Measurements from ENCODE around the gene CIROP. TPM values are rescaled to one million over a fixed set of nuclear protein-coding genes. Genes with fewer than 3 reads are reported as not detected.

CIROP gene, protein sequence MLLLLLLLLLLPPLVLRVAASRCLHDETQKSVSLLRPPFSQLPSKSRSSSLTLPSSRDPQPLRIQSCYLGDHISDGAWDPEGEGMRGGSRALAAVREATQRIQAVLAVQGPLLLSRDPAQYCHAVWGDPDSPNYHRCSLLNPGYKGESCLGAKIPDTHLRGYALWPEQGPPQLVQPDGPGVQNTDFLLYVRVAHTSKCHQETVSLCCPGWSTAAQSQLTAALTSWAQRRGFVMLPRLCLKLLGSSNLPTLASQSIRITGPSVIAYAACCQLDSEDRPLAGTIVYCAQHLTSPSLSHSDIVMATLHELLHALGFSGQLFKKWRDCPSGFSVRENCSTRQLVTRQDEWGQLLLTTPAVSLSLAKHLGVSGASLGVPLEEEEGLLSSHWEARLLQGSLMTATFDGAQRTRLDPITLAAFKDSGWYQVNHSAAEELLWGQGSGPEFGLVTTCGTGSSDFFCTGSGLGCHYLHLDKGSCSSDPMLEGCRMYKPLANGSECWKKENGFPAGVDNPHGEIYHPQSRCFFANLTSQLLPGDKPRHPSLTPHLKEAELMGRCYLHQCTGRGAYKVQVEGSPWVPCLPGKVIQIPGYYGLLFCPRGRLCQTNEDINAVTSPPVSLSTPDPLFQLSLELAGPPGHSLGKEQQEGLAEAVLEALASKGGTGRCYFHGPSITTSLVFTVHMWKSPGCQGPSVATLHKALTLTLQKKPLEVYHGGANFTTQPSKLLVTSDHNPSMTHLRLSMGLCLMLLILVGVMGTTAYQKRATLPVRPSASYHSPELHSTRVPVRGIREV
- total RNA-seq = not detected

DNA sequence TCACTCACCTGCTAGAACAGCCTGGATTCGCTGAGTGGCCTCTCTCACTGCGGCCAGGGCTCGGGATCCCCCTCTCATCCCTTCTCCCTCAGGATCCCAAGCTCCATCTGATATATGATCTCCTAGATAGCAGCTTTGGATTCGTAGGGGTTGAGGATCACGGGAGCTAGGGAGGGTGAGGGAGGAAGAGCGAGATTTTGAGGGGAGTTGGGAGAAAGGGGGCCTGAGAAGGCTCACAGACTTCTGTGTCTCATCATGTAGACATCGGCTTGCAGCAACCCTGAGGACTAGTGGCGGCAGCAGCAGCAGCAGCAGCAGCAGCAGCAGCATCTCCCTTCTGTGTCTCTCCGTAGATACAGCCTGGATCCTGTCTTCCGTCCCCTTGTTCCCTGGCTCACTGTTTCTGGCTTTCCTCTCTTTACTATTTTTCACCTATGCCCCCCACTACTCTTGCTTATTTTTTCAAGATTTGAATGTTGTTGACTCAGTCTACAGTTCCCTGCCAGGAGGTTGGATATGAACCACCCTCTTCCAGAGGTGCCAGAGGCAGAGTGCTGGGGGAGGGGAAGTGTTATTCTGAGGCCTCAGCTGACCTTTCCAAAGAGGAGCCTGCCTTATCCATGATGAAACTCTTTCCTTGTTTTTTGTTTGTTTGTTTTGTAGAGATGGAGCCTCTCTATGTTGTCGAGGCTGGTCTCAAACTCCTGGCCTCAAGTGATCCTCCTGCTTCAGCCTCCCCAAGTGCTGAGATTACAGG lies at the start of gene CIROP:
TSS of gene CIROP (minus strand) at position 399 of the 757 bp plus-strand sequence. CDS start at position 330, 69 bp downstream.
- H3K4me3 ChIP-seq (ENCODE audit: low read depth, poor library complexity, severe bottlenecking) = no peak within 1 kb of the TSS
- intact Hi-C loops (cut with DNase I; ENCODE audit: low total_unique reads) = no loop called here
- TF ChIP-seq POLR2A (IDR thresholded peaks at IDR 0.05) = no peak
- TF ChIP-seq, protein P1, sequence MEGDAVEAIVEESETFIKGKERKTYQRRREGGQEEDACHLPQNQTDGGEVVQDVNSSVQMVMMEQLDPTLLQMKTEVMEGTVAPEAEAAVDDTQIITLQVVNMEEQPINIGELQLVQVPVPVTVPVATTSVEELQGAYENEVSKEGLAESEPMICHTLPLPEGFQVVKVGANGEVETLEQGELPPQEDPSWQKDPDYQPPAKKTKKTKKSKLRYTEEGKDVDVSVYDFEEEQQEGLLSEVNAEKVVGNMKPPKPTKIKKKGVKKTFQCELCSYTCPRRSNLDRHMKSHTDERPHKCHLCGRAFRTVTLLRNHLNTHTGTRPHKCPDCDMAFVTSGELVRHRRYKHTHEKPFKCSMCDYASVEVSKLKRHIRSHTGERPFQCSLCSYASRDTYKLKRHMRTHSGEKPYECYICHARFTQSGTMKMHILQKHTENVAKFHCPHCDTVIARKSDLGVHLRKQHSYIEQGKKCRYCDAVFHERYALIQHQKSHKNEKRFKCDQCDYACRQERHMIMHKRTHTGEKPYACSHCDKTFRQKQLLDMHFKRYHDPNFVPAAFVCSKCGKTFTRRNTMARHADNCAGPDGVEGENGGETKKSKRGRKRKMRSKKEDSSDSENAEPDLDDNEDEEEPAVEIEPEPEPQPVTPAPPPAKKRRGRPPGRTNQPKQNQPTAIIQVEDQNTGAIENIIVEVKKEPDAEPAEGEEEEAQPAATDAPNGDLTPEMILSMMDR (IDR thresholded peaks at IDR 0.05) = no peak
- DNase-seq (ENCODE audit: low spot score in 2 of 2) = peak in 1 of 2 donors; percentile 57
- 66 to 77% methylated on average over 11 of the region's 11 CpGs for WGBS, 2 donors

DNA sequence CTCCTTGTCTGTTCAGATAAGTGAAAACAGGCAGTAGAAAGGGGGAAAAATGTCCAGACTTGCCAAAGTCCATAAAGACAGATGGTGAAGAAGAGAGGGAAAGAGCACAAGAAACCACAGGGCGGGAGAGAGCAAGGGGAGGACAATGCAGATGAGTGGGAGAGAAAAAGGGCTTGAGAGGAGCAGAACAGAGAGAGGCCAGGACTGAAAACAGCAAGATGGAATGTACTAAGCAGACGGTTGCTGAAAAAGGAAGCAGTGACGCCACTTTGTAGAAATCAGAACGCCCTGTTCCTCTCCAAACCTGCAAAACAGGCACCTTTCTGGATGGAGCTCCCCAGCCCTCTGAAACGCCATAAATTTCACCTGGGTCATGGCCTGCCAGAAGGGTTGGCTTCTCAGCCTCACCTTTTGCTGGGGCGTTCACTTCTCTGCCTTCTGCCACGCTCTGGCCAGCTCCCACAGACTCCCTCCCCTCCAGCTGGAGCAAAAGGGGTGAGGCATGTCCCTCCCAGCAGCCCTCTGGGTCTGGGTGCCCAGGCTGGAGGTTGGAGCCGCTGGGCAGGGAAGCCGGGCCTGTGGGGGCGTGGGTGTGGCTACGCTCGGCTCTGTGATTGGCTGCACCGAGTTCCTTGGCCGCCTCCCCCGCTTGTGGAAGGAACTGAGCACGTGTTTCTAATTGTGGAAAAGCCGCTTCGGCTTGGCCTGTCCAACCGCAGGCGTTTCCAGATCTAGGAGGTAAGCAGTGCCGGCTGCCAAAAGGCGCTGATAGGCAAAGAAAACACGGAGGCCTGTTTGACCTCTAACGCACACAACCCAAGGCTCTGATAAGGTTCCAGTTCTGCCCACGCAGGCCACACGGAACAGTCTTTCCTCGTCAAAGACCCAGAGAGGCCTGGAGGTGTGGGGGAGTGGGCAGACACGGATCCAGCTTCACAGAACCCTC lies 49.3 kb upstream of the CIROP start:
- DNase-seq (ENCODE audit: low spot score in 2 of 2) = peak; percentile 95 to 99
- peak overlapping the region; percentile 18 for H3K4me3 ChIP-seq (ENCODE audit: low read depth, poor library complexity, severe bottlenecking)
- 10 to 14% methylated on average over 26 to 28 of the region's 28 CpGs for WGBS, 2 donors
- intact Hi-C loops (cut with DNase I; ENCODE audit: low total_unique reads) = no loop called here
- TF ChIP-seq, protein P1 (IDR thresholded peaks at IDR 0.05) = no peak
- peak in 1 of 2 donors; percentile 69 for TF ChIP-seq POLR2A (IDR thresholded peaks at IDR 0.05)

DNA sequence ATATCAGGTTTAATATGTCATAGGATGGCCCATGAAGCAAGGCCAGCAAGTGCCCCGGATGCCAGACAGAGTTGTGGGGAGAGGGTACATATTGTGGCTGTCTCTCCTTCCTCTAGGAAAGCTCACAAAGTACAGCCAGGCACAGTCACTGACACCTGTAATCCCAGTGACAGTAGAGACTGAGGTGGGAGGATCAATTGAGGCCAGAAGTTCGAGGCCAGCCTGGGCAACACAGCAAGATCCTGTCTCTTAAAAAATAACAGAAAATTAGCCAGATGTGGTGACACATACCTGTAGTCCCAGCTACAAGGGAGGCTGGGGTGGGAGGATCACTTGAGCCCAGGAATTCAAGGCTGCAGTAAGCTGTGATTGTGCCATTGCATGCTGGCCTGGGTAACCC lies 46.6 kb upstream of the CIROP start:
- DNase-seq (ENCODE audit: low spot score in 2 of 2) = no peak
- 88 to 95% methylated on average over 2 of the region's 2 CpGs for WGBS, 2 donors
- intact Hi-C loops (cut with DNase I; ENCODE audit: low total_unique reads) = no loop called here
- TF ChIP-seq, protein P1 (IDR thresholded peaks at IDR 0.05) = no peak
- no peak for TF ChIP-seq POLR2A (IDR thresholded peaks at IDR 0.05)
- H3K4me3 ChIP-seq (ENCODE audit: low read depth, poor library complexity, severe bottlenecking) = no peak overlapping the region

DNA sequence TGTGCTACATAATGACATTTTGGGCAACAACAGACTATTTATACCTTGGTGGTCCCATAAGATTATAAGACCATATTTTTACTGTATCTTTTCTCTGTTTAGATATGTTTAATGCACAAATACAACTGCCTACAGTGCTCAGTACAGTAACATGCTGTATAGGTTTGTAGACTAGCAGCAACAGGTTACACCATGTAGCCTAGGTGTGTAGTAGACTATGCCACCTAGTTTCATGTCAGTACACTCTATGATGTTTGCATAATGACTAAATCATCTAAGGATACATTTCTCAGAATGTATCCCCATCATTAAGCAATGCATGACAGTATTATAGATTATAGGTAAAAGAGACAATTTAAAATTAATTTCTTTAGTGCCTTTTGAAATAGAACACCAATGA lies 45.0 kb upstream of the CIROP start:
- TF ChIP-seq, protein P1 (IDR thresholded peaks at IDR 0.05) = no peak
- TF ChIP-seq POLR2A (IDR thresholded peaks at IDR 0.05) = no peak
- intact Hi-C loops (cut with DNase I; ENCODE audit: low total_unique reads) = no loop called here
- DNase-seq (ENCODE audit: low spot score in 2 of 2) = no peak
- H3K4me3 ChIP-seq (ENCODE audit: low read depth, poor library complexity, severe bottlenecking) = no peak overlapping the region

Measured in lower leg skin (tissue), 4 donors.